Esophagus muscularis mucosa (tissue), 4 donors: ENCODE results near the gene GIPC3. TPM values are rescaled to one million over a fixed set of nuclear protein-coding genes. Genes with fewer than 3 reads are reported as not detected.

Experiments used
- DNase-seq: peaks from one replicate; pipeline ENCODE4 v3.0.0-alpha.2; 2017; ENCODE audit errors: extremely low spot score
- H3K27ac ChIP-seq, 4 donors: fragments of 200-600 bp; sonication (generic); replicated peaks in 1 of 4; 1 replicate in 3 of 4; 2 replicates in 1 of 4; pipeline ENCODE4 v1.5.1; 2016 to 2019; ENCODE audit warnings: mild to moderate bottlenecking in 1 of 4
- H3K27me3 ChIP-seq, 4 donors: fragments of 200-600 bp; sonication (generic); one replicate each; pipeline versions ENCODE4 v1.5.1 to v1.6.0; 2016 to 2019
- H3K36me3 ChIP-seq, 4 donors: fragments of 200-600 bp; sonication (generic); one replicate each; pipeline ENCODE4 v1.5.1; 2016 to 2019
- H3K4me1 ChIP-seq, 4 donors: fragments of 200-600 bp; sonication (generic); one replicate each; pipeline ENCODE4 v1.5.1; 2016 to 2019
- H3K4me3 ChIP-seq, 4 donors: fragments of 200-600 bp; sonication (generic); 1 replicate in 2 of 4; 2 replicates in 2 of 4; pipeline ENCODE4 v1.5.1; 2016 to 2019; ENCODE audit warnings: mild to moderate bottlenecking in 4 of 4, moderate library complexity in 1 of 4
- H3K9me3 ChIP-seq, 4 donors: fragments of 200-600 bp; sonication (generic); 1 replicate in 3 of 4; 2 replicates in 1 of 4; pipeline ENCODE4 v1.5.1; 2016 to 2019
- EP300 ChIP-seq: sonication (generic); formaldehyde crosslinking; IDR thresholded peaks from one replicate; pipeline ENCODE4 v1.6.1; 2017; ENCODE audit warnings: antibody characterized with exemption
- POLR2A ChIP-seq: fragments of 450-650 bp; IDR thresholded peaks from one replicate; pipeline ENCODE4 v1.6.1; 2017; ENCODE audit warnings: antibody characterized with exemption, moderate library complexity, mild to moderate bottlenecking, low read depth
- POLR2AphosphoS5 ChIP-seq, 2 donors: sonication (generic); formaldehyde crosslinking; IDR thresholded peaks; one replicate each; pipeline ENCODE4 v1.6.1; 2017; ENCODE audit warnings: antibody characterized with exemption in 2 of 2
- WGBS: methylation state at CpG from one replicate; pipeline ENCODE4 v1.1.5; 2018; 5-methylcytosine and 5-hydroxymethylcytosine counted together
- intact Hi-C: fragments of 100-400 bp; cut with DNase I; formaldehyde crosslinking; loops from one replicate; pipeline ENCODE4 v1.15.1; 2023
- total RNA-seq, 4 donors: library from RNA; depleted of rRNA; stranded (reverse); fragments of >200 nt; gene quantifications; one replicate each; pipeline versions ENCODE4 v1.1.0 to v1.2.1, GENCODE V29; 2016
- TF ChIP-seq, protein P1 (sequence below), 3 experiments: fragments of 200-600 bp in 2 of 3; fragments of 450-650 bp in 1 of 3; sonication (generic) in 2 of 3; IDR thresholded peaks; one replicate each; pipeline ENCODE4 v1.5.1; 2017 to 2019; ENCODE audit warnings: antibody characterized with exemption in 3 of 3, mild to moderate bottlenecking in 2 of 3, moderate library complexity in 1 of 3

GIPC3 gene
- total RNA-seq, 4 donors from 2014 or later = 4.1 to 17.5 (median 4.9) TPM

GRCh38 chr19:3545669-3546034, 39.6 kb upstream of the GIPC3 start:
- 74% methylated on average over 10 of the region's 10 CpGs for WGBS
- TF ChIP-seq POLR2AphosphoS5 (IDR thresholded peaks at IDR 0.05) = no peak
- TF ChIP-seq, protein P1, sequence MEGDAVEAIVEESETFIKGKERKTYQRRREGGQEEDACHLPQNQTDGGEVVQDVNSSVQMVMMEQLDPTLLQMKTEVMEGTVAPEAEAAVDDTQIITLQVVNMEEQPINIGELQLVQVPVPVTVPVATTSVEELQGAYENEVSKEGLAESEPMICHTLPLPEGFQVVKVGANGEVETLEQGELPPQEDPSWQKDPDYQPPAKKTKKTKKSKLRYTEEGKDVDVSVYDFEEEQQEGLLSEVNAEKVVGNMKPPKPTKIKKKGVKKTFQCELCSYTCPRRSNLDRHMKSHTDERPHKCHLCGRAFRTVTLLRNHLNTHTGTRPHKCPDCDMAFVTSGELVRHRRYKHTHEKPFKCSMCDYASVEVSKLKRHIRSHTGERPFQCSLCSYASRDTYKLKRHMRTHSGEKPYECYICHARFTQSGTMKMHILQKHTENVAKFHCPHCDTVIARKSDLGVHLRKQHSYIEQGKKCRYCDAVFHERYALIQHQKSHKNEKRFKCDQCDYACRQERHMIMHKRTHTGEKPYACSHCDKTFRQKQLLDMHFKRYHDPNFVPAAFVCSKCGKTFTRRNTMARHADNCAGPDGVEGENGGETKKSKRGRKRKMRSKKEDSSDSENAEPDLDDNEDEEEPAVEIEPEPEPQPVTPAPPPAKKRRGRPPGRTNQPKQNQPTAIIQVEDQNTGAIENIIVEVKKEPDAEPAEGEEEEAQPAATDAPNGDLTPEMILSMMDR (IDR thresholded peaks at IDR 0.05) = no peak
- TF ChIP-seq EP300 = no peak
- TF ChIP-seq POLR2A = no peak
- H3K9me3 ChIP-seq = no peaks in the 10 kb centered on the region
- no peaks in the 10 kb centered on the region for H3K27me3 ChIP-seq
- H3K27ac ChIP-seq = no peak overlapping the region
- H3K4me1 ChIP-seq = peaks cover 0 to 27% (median 11%) of the 10 kb centered on the region in 4 donors
- DNase-seq = no peak
- intact Hi-C loops = loop anchor here (1.0 to 5.0 kb wide), 2 partner anchors 73 to 162 kb away; partner anchors contain the start of gene TJP3
- peaks cover 0 to 59% (median 50%) of the 10 kb centered on the region in 4 donors for H3K36me3 ChIP-seq
- H3K4me3 ChIP-seq = no peak overlapping the region

DNA sequence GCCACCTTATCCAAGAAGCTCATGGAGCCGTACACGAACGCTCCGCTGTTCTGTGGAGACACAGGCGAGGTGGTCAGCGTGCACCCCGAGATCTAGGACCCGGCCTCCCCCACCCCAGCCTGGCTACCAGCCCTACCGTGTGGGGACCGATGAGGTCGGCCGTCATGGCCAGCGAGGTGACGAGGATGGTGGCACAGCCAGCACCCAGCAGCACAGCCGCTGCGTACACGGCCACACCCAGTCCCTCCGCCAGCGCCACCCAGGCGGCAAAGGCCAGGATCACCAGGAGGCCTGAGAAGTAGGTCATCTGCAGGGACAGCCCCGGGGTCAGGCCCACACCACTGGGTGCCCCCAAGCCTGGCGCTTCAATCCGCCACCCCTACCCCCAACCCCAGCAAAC, 39.2 kb upstream of the GIPC3 start:
- no peak overlapping the region for H3K27ac ChIP-seq
- 94% methylated on average over 19 of the region's 23 CpGs for WGBS
- peaks cover 0 to 63% (median 52%) of the 10 kb centered on the region in 4 donors for H3K36me3 ChIP-seq
- H3K27me3 ChIP-seq = no peaks in the 10 kb centered on the region
- no peak overlapping the region for H3K4me3 ChIP-seq
- peaks cover 0 to 27% (median 11%) of the 10 kb centered on the region in 4 donors for H3K4me1 ChIP-seq
- intact Hi-C loops = loop anchor here (5.0 kb wide), 1 partner anchor 161 kb away; the partner anchor contains the start of gene TJP3
- TF ChIP-seq EP300 = no peak
- TF ChIP-seq, protein P1 (IDR thresholded peaks at IDR 0.05) = no peak
- no peak for DNase-seq
- H3K9me3 ChIP-seq = no peaks in the 10 kb centered on the region

DNA sequence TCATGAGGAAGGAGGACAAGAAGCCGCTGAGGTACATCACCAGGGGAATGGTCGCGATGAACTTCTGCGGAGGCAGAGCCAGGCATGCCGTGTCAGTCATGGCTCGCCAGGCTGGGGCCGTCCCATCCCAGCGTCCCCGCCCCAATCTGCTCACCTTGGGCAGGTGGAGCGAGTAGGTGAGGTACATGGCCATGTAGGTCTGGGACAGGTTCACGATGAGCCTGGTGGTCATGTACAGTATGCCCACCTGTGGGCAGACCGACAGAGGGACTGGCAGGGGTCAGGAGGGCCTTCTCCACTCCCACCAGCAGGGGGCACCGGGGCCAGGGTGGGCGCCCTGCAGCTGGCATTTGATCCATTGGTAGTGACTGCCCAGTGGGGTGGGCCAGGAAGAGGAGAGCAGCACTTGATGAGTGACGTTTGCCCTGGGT, 38.0 kb upstream of the GIPC3 start:
- Histone ChIP-seq H3K27me3 (no peaks in the 10 kb centered on the region), H3K27ac (no peak overlapping the region), H3K36me3 (peaks cover 0 to 62% (median 52%) of the 10 kb centered on the region in 4 donors), H3K4me1 (peaks cover 0 to 27% (median 11%) of the 10 kb centered on the region in 4 donors), H3K9me3 (no peaks in the 10 kb centered on the region), H3K4me3 (no peak overlapping the region)
- WGBS = 75% methylated on average over 6 of the region's 15 CpGs
- no peak for DNase-seq
- intact Hi-C loops = loop anchor here (5.0 kb wide), 1 partner anchor 160 kb away; the partner anchor contains the start of gene TJP3
- no peak for TF ChIP-seq EP300
- TF ChIP-seq, protein P1 (IDR thresholded peaks at IDR 0.05) = peak; percentile 29 to 62 (median 32)

- intact Hi-C loops = loop anchor here (5.0 kb wide), 1 partner anchor 159 kb away; the partner anchor contains the start of gene TJP3
- Histone ChIP-seq H3K36me3 (peaks cover 0 to 62% (median 49%) of the 10 kb centered on the region in 4 donors), H3K27ac (no peak overlapping the region), H3K27me3 (no peaks in the 10 kb centered on the region), H3K4me1 (peaks cover 0 to 28% (median 15%) of the 10 kb centered on the region in 4 donors), H3K4me3 (no peak overlapping the region), H3K9me3 (no peaks in the 10 kb centered on the region)
- WGBS = 85% methylated on average over 6 of the region's 36 CpGs
- DNase-seq = no peak
- TF ChIP-seq, protein P1 (IDR thresholded peaks at IDR 0.05) = no peak
- TF ChIP-seq POLR2A (no peak), POLR2AphosphoS5 (IDR thresholded peaks at IDR 0.05) (no peak), EP300 (no peak)
Observed at GRCh38 chr19:3547767-3548282, 37.5 kb upstream of the GIPC3 start.

DNA sequence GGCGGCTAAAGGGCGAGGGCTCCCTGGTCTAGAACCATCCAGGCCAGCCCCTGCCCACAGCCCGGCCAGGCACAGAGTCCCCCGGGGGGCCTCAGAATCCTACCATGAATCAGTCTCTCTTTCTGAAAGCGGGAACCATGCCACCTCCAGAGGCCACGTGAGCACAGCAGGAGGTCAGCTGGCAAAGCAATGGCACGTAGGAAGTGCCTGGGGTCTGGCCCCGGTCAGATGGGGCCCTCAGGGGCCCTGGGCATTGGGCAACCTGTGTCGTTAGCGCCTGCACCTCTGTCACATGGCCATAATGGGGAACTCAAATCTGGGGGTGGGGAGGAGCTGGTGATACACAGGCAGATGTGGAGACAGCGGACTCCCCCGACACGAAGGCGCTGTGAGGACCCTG, 36.7 kb upstream of the GIPC3 start:
- DNase-seq = no peak
- Histone ChIP-seq H3K27me3 (no peaks in the 10 kb centered on the region), H3K27ac (no peak overlapping the region), H3K9me3 (no peaks in the 10 kb centered on the region), H3K4me3 (no peak overlapping the region), H3K4me1 (peaks cover 0 to 26% (median 15%) of the 10 kb centered on the region in 4 donors), H3K36me3 (peaks cover 0 to 59% (median 44%) of the 10 kb centered on the region in 4 donors)
- 83% methylated on average over 1 of the region's 14 CpGs for WGBS
- no peak for TF ChIP-seq POLR2A
- no peak for TF ChIP-seq POLR2AphosphoS5 (IDR thresholded peaks at IDR 0.05)
- TF ChIP-seq, protein P1 (IDR thresholded peaks at IDR 0.05) = no peak
- no peak for TF ChIP-seq EP300
- intact Hi-C loops = loop anchor here (5.0 kb wide), 1 partner anchor 159 kb away; the partner anchor contains the start of gene TJP3
